SK-N-SH (cell line): ENCODE results near the gene UBE2I.
"Not testable (repeated sequence)": the region's sequence is repeated elsewhere in the genome, so short reads cannot be mapped to it uniquely, and the experiment has no call there.

Experiments
- CTCF ChIP-seq: fragments of 200-600 bp; sonication (generic); IDR thresholded peaks from 2 replicates; pipeline ENCODE4 v1.6.1; 2017; ENCODE audit warnings: antibody characterized with exemption, mild to moderate bottlenecking, moderate library complexity
- EZH2phosphoT487 ChIP-seq: fragments of 200-600 bp; sonication (generic); IDR thresholded peaks from 2 replicates; pipeline ENCODE4 v1.6.1; 2017; ENCODE audit warnings: low read depth, mixed run types, mild to moderate bottlenecking, antibody characterized with exemption, moderate library complexity, borderline replicate concordance
- FOXM1 ChIP-seq: IDR thresholded peaks from 2 replicates; pipeline ENCODE4 v1.4.0; 2012; ENCODE audit warnings: low read depth, mild to moderate bottlenecking
- MAX ChIP-seq: IDR thresholded peaks from 2 replicates; pipeline ENCODE4 v1.4.0; 2012; ENCODE audit warnings: low read depth
- MXI1 ChIP-seq: IDR thresholded peaks from 2 replicates; pipeline ENCODE4 v1.6.1; 2012; ENCODE audit warnings: mild to moderate bottlenecking, low read depth, low read length, improper control_type of control experiment
- POLR2AphosphoS5 ChIP-seq: IDR thresholded peaks from 2 replicates; pipeline ENCODE4 v1.6.1; 2012; ENCODE audit warnings: low read depth, low read length
- SIN3A ChIP-seq: IDR thresholded peaks from 2 replicates; pipeline ENCODE4 v1.6.1; 2012; ENCODE audit warnings: low read depth, mild to moderate bottlenecking, low read length, moderate library complexity, borderline replicate concordance
- TAF1 ChIP-seq: IDR thresholded peaks from 2 replicates; pipeline ENCODE4 v1.6.1; 2012; ENCODE audit warnings: low read depth, mild to moderate bottlenecking, low read length, moderate library complexity, borderline replicate concordance
- TCF12 ChIP-seq: IDR thresholded peaks from 2 replicates; pipeline ENCODE4 v1.4.0; 2012
- USF2 ChIP-seq: fragments of 150-350 bp; IDR thresholded peaks from 2 replicates; pipeline ENCODE4 v1.6.1; 2017; ENCODE audit warnings: antibody characterized with exemption, low read length, low read depth, borderline replicate concordance

GRCh38 chr16:1328136-1328535 lies 18.7 kb downstream of the UBE2I start:
- not testable (repeated sequence) for TF ChIP-seq USF2, SIN3A, CTCF, POLR2AphosphoS5, FOXM1, TAF1, MXI1, MAX, EZH2phosphoT487, TCF12
